ENCODE data around the gene SLC13A3.

DNA sequence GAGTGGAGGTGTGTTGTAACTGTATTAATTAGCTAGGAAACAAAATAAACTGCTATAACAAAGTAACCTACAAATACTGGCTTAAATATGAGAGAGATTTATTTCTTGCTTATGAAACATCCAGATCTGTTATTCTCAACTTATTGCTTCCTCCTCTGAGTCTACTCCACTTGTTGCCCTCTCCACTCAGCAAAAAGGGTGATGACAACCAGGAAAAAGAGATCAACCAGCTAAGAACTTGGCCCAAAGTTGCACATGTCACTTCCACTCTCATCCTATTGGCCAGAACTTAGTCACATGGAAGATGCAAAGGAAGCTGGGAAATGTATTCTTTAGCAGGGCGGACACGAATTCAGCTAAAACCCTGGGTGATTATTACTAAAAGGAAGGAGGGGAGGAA is 43.2 kb upstream of the SLC13A3 start:
- TF ChIP-seq, protein P1, sequence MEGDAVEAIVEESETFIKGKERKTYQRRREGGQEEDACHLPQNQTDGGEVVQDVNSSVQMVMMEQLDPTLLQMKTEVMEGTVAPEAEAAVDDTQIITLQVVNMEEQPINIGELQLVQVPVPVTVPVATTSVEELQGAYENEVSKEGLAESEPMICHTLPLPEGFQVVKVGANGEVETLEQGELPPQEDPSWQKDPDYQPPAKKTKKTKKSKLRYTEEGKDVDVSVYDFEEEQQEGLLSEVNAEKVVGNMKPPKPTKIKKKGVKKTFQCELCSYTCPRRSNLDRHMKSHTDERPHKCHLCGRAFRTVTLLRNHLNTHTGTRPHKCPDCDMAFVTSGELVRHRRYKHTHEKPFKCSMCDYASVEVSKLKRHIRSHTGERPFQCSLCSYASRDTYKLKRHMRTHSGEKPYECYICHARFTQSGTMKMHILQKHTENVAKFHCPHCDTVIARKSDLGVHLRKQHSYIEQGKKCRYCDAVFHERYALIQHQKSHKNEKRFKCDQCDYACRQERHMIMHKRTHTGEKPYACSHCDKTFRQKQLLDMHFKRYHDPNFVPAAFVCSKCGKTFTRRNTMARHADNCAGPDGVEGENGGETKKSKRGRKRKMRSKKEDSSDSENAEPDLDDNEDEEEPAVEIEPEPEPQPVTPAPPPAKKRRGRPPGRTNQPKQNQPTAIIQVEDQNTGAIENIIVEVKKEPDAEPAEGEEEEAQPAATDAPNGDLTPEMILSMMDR (IDR thresholded peaks at IDR 0.05; ENCODE audit: low read depth, low read length, poor library complexity, severe bottlenecking), result no peak
- TF ChIP-seq EZH2phosphoT487 (IDR thresholded peaks at IDR 0.05; ENCODE audit: borderline replicate concordance, low read length), result no peak

All from DOHH2 (cell line).